ENCODE measurements around the gene COL6A5.

GRCh38 chr3:130506031-130506430, 160.6 kb downstream of the COL6A5 start:
- no peak for TF ChIP-seq POLR2A (IDR thresholded peaks at IDR 0.05)
- no peak for TF ChIP-seq CTCF (IDR thresholded peaks at IDR 0.05)
